Neural cell (in vitro differentiated cells): ENCODE results near the gene SRSF5. TPM values are rescaled to one million over a fixed set of nuclear protein-coding genes. Genes with fewer than 3 reads are reported as not detected.

Experiments
- H2AFZ ChIP-seq: fragments of 200-600, 300-800 bp; sonication (generic), shearing (Covaris generic); 2 replicates; pipeline ENCODE4 v1.6.0; 2014; ENCODE audit warnings: low read depth, mild to moderate bottlenecking, antibody characterized with exemption, low read length, moderate library complexity
- H3F3A ChIP-seq: fragments of 200-600 bp; shearing (Covaris generic); 2 replicates; pipeline ENCODE4 v1.6.1; 2016; ENCODE audit warnings: mild to moderate bottlenecking, moderate library complexity, mixed read lengths, antibody characterized with exemption, low read length; ENCODE audit not compliant: insufficient read depth, poor library complexity, severe bottlenecking
- H3K27ac ChIP-seq: fragments of 200-600, 300-800 bp; sonication (generic), shearing (Covaris generic); 2 replicates; pipeline ENCODE4 v1.5.1; 2014; ENCODE audit warnings: mild to moderate bottlenecking, low read length, moderate library complexity
- H3K27me3 ChIP-seq: fragments of 300-800, 200-600 bp; sonication (generic), shearing (Covaris generic); 2 replicates; pipeline ENCODE4 v1.6.0; 2014; ENCODE audit warnings: mild to moderate bottlenecking, low read depth, low read length, moderate library complexity; ENCODE audit not compliant: insufficient read depth
- H3K36me3 ChIP-seq: fragments of 300-800, 200-600 bp; sonication (generic), shearing (Covaris generic); 2 replicates; pipeline ENCODE4 v1.5.1; 2014; ENCODE audit warnings: mild to moderate bottlenecking, antibody characterized with exemption, low read length, moderate library complexity; ENCODE audit not compliant: insufficient read depth
- H3K4me2 ChIP-seq: fragments of 300-800, 200-600 bp; sonication (generic), shearing (Covaris generic); 2 replicates; pipeline ENCODE4 v1.6.0; 2014; ENCODE audit warnings: mild to moderate bottlenecking, low read length
- H3K4me3 ChIP-seq: fragments of 300-800, 200-600 bp; sonication (generic), shearing (Covaris generic); 2 replicates; pipeline ENCODE4 v1.5.1; 2014; ENCODE audit warnings: mild to moderate bottlenecking, low read length, moderate library complexity
- H3K79me2 ChIP-seq: fragments of 200-600 bp; shearing (Covaris generic); replicated peaks from 2 replicates; pipeline ENCODE4 v1.6.0; 2014; ENCODE audit warnings: mild to moderate bottlenecking, low read length, moderate library complexity; ENCODE audit not compliant: insufficient read depth
- H3K9ac ChIP-seq: fragments of 300-800, 200-600 bp; sonication (generic), shearing (Covaris generic); 2 replicates; pipeline ENCODE4 v1.6.1; 2016; ENCODE audit warnings: mild to moderate bottlenecking, low read length, mixed read lengths
- H3K9me2 ChIP-seq: fragments of 200-600 bp; shearing (Covaris generic); 2 replicates; pipeline ENCODE4 v1.6.1; 2016; ENCODE audit warnings: mild to moderate bottlenecking, low read length, mixed read lengths; ENCODE audit not compliant: insufficient read depth
- H3K9me3 ChIP-seq: fragments of 200-600, 300-800 bp; sonication (generic), shearing (Covaris generic); 2 replicates; pipeline ENCODE4 v1.6.1; 2016; ENCODE audit warnings: mild to moderate bottlenecking, mixed run types, low read length, moderate library complexity, mixed read lengths
- H4K20me1 ChIP-seq: fragments of 200-600 bp; shearing (Covaris generic); 2 replicates; pipeline ENCODE4 v1.6.1; 2016; ENCODE audit warnings: mild to moderate bottlenecking, mixed run types; ENCODE audit not compliant: insufficient read depth
- CTCF ChIP-seq: fragments of 450-650 bp; IDR thresholded peaks from 2 replicates; pipeline ENCODE4 v1.5.1; 2014; ENCODE audit warnings: antibody characterized with exemption, mild to moderate bottlenecking, moderate library complexity; ENCODE audit not compliant: poor library complexity, severe bottlenecking
- EP300 ChIP-seq: fragments of 450-650 bp; conservative IDR thresholded peaks from 2 replicates; pipeline ENCODE4 v1.6.1; 2014; ENCODE audit warnings: antibody characterized with exemption, mild to moderate bottlenecking, moderate library complexity; ENCODE audit not compliant: poor library complexity, severe bottlenecking
- EZH2 ChIP-seq: fragments of 200-600, 300-800 bp; shearing (Covaris generic), sonication (generic); IDR thresholded peaks from 2 replicates; pipeline ENCODE4 v1.6.1; 2014; ENCODE audit warnings: antibody characterized with exemption, low read length, borderline replicate concordance, mild to moderate bottlenecking; ENCODE audit not compliant: insufficient read depth, poor library complexity, severe bottlenecking
- MXI1 ChIP-seq: fragments of 450-650 bp; conservative IDR thresholded peaks from 2 replicates; pipeline ENCODE4 v1.6.1; 2014; ENCODE audit warnings: antibody characterized with exemption, mild to moderate bottlenecking; ENCODE audit not compliant: poor library complexity, severe bottlenecking
- POLR2AphosphoS5 ChIP-seq: IDR thresholded peaks from 2 replicates; pipeline ENCODE4 v1.6.1; 2012
- RAD21 ChIP-seq: fragments of 450-650 bp; conservative IDR thresholded peaks from 2 replicates; pipeline ENCODE4 v1.6.1; 2014; ENCODE audit warnings: antibody characterized with exemption, mild to moderate bottlenecking, moderate library complexity
- REST ChIP-seq: IDR thresholded peaks from 2 replicates; pipeline ENCODE4 v1.6.1; 2012; ENCODE audit warnings: borderline replicate concordance
- SMC3 ChIP-seq: fragments of 450-650 bp; conservative IDR thresholded peaks from 2 replicates; pipeline ENCODE4 v1.6.1; 2014; ENCODE audit warnings: antibody characterized with exemption, mild to moderate bottlenecking, moderate library complexity; ENCODE audit not compliant: poor library complexity
- TAF1 ChIP-seq: IDR thresholded peaks from 2 replicates; pipeline ENCODE4 v1.6.1; 2012; ENCODE audit warnings: low read depth
- polyA plus RNA-seq: library from polyadenylated mRNA; depleted of rRNA; stranded (reverse); fragments of >200 nt; gene quantifications from 2 replicates; pipeline ENCODE4 v1.2.3, GENCODE V29; 2014

SRSF5 gene
- polyA plus RNA-seq, 1 donor from 2014 or later = 1,017 TPM

GRCh38 chr14:69797573-69798338 lies 30.8 kb downstream of the SRSF5 start:
- H3K4me3 ChIP-seq = no peak overlapping the region
- H3K4me2 ChIP-seq = no peak overlapping the region
- no peaks in the 10 kb centered on the region for H3K9me2 ChIP-seq
- no peaks in the 10 kb centered on the region for H3F3A ChIP-seq
- no peaks in the 10 kb centered on the region for H4K20me1 ChIP-seq
- H3K27ac ChIP-seq = no peak overlapping the region
- TF ChIP-seq TAF1 (no peak), EP300 (no peak), SMC3 (no peak), CTCF (no peak), RAD21 (no peak), POLR2AphosphoS5 (no peak), REST (no peak), MXI1 (no peak), EZH2 (no peak)
- no peak overlapping the region for H3K9ac ChIP-seq
- H3K36me3 ChIP-seq = no peaks in the 10 kb centered on the region
- H3K9me3 ChIP-seq = no peaks in the 10 kb centered on the region
- H3K27me3 ChIP-seq = no peaks in the 10 kb centered on the region
- H2AFZ ChIP-seq = no peak overlapping the region
- H3K79me2 ChIP-seq = no peaks in the 10 kb centered on the region

GRCh38 chr14:69798339-69798735 lies 31.4 kb downstream of the SRSF5 start:
- no peaks in the 10 kb centered on the region for H3K79me2 ChIP-seq
- H3K9me3 ChIP-seq = no peaks in the 10 kb centered on the region
- H3K27me3 ChIP-seq = no peaks in the 10 kb centered on the region
- no peak overlapping the region for H2AFZ ChIP-seq
- no peaks in the 10 kb centered on the region for H4K20me1 ChIP-seq
- TF ChIP-seq RAD21 (no peak), SMC3 (no peak), MXI1 (no peak), CTCF (no peak), POLR2AphosphoS5 (no peak), REST (no peak), TAF1 (no peak), EZH2 (no peak), EP300 (no peak)
- H3K9me2 ChIP-seq = no peaks in the 10 kb centered on the region
- no peak overlapping the region for H3K9ac ChIP-seq
- H3K27ac ChIP-seq = no peak overlapping the region
- H3K36me3 ChIP-seq = no peaks in the 10 kb centered on the region
- H3K4me2 ChIP-seq = no peak overlapping the region
- no peak overlapping the region for H3K4me3 ChIP-seq
- no peaks in the 10 kb centered on the region for H3F3A ChIP-seq
